HEK293 (cell line): ENCODE results near the gene IZUMO1.

ENCODE experiments used
- CTCF ChIA-PET: fragments of 350-600 bp; formaldehyde crosslinking; extraction: SDS; loops from one replicate; lab custom pipeline; 2021; ENCODE audit warnings: antibody characterized with exemption; lab: Yijun Ruan, JAX
- POLR2A ChIA-PET: fragments of 300-600 bp; formaldehyde crosslinking; extraction: SDS; loops from one replicate; lab custom pipeline; 2020; ENCODE audit warnings: antibody characterized with exemption, inconsistent platforms; lab: Yijun Ruan, JAX
- H3K27ac ChIP-seq: fragments of 200-500 bp; sonication (Bioruptor generic); 2 replicates; pipeline ENCODE4 v1.5.1; 2014; ENCODE audit warnings: low read depth, low read length, control low read depth, inconsistent platforms; ENCODE audit errors: extremely low read depth
- H3K36me3 ChIP-seq, 2 experiments: fragments of 200-500 bp in 1 of 2; sonication (Bioruptor generic) in 1 of 2; 1 replicate in 1 of 2; 2 replicates in 1 of 2; pipeline ENCODE4 v1.5.1; 2014 to 2017; ENCODE audit warnings: inconsistent platforms in 2 of 2, low read length in 2 of 2; ENCODE audit not compliant: control insufficient read depth in 2 of 2, insufficient read depth in 1 of 2
- H3K4me1 ChIP-seq: fragments of 200-500 bp; sonication (Bioruptor generic); 2 replicates; pipeline ENCODE4 v1.5.1; 2014; ENCODE audit warnings: mild to moderate bottlenecking, low read length, inconsistent platforms; ENCODE audit not compliant: control insufficient read depth, insufficient read depth
- H3K4me3 ChIP-seq: 2 replicates; pipeline ENCODE4 v1.5.1; 2011; ENCODE audit warnings: low read depth, mild to moderate bottlenecking, control low read depth, low read length, moderate library complexity
- H3K9me3 ChIP-seq: fragments of 200-500 bp; sonication (Bioruptor generic); 2 replicates; pipeline ENCODE4 v1.5.1; 2014; ENCODE audit warnings: low read depth, low read length, inconsistent platforms; ENCODE audit not compliant: control insufficient read depth, insufficient read depth
- GLIS1 ChIP-seq: fragments of 450-650 bp; formaldehyde crosslinking; IDR thresholded peaks from 2 replicates; pipeline ENCODE4 v1.5.1; 2016; ENCODE audit warnings: missing biosample characterization, missing genetic modification characterization
- KLF10 ChIP-seq: fragments of 450-650 bp; IDR thresholded peaks from 2 replicates; pipeline ENCODE4 v1.5.1; 2018; ENCODE audit warnings: missing biosample characterization, mild to moderate bottlenecking, missing genetic modification characterization
- PRDM6 ChIP-seq: fragments of 450-650 bp; formaldehyde crosslinking; IDR thresholded peaks from 2 replicates; pipeline ENCODE4 v1.5.1; 2017; ENCODE audit warnings: missing biosample characterization, missing genetic modification characterization
- SCRT2 ChIP-seq: fragments of 450-650 bp; formaldehyde crosslinking; IDR thresholded peaks from 2 replicates; pipeline ENCODE4 v1.5.1; 2016; ENCODE audit warnings: missing biosample characterization, missing genetic modification characterization
- ZBTB10 ChIP-seq: fragments of 450-650 bp; formaldehyde crosslinking; IDR thresholded peaks from 2 replicates; pipeline ENCODE4 v1.5.1; 2016; ENCODE audit warnings: missing biosample characterization, missing genetic modification characterization
- ZBTB17 ChIP-seq: fragments of 450-650 bp; formaldehyde crosslinking; IDR thresholded peaks from 2 replicates; pipeline ENCODE4 v1.5.1; 2016; ENCODE audit warnings: missing biosample characterization, missing genetic modification characterization
- ZBTB20 ChIP-seq: fragments of 450-650 bp; formaldehyde crosslinking; IDR thresholded peaks from 2 replicates; pipeline ENCODE4 v1.5.1; 2016; ENCODE audit warnings: missing biosample characterization, missing genetic modification characterization
- ZBTB21 ChIP-seq: fragments of 450-650 bp; formaldehyde crosslinking; IDR thresholded peaks from 2 replicates; pipeline ENCODE4 v1.5.1; 2017; ENCODE audit warnings: missing biosample characterization, missing genetic modification characterization
- ZBTB48 ChIP-seq: fragments of 450-650 bp; formaldehyde crosslinking; IDR thresholded peaks from 2 replicates; pipeline ENCODE4 v1.5.1; 2016; ENCODE audit warnings: missing biosample characterization, missing genetic modification characterization
- ZEB2 ChIP-seq: fragments of 450-650 bp; formaldehyde crosslinking; IDR thresholded peaks from 2 replicates; pipeline ENCODE4 v1.5.1; 2016; ENCODE audit warnings: missing biosample characterization, missing genetic modification characterization
- ZNF169 ChIP-seq: fragments of 450-650 bp; formaldehyde crosslinking; IDR thresholded peaks from 2 replicates; pipeline ENCODE4 v1.5.1; 2016; ENCODE audit warnings: missing biosample characterization, missing genetic modification characterization
- ZNF19 ChIP-seq: fragments of 450-650 bp; formaldehyde crosslinking; IDR thresholded peaks from 2 replicates; pipeline ENCODE4; 2016; ENCODE audit warnings: missing biosample characterization, missing genetic modification characterization, low read depth
- ZNF211 ChIP-seq: fragments of 450-650 bp; formaldehyde crosslinking; IDR thresholded peaks from 2 replicates; pipeline ENCODE4 v1.5.1; 2016; ENCODE audit warnings: low read depth, missing biosample characterization, missing genetic modification characterization
- ZNF24 ChIP-seq: fragments of 450-650 bp; formaldehyde crosslinking; IDR thresholded peaks from 2 replicates; pipeline ENCODE4 v1.5.1; 2016; ENCODE audit warnings: missing biosample characterization, missing genetic modification characterization
- ZNF324 ChIP-seq: fragments of 450-650 bp; formaldehyde crosslinking; IDR thresholded peaks from 2 replicates; pipeline ENCODE4 v1.5.1; 2016; ENCODE audit warnings: missing biosample characterization, missing genetic modification characterization
- ZNF366 ChIP-seq: fragments of 450-650 bp; formaldehyde crosslinking; conservative IDR thresholded peaks from 2 replicates; pipeline ENCODE4 v1.5.1; 2016; ENCODE audit warnings: missing biosample characterization, missing genetic modification characterization
- ZNF37A ChIP-seq: fragments of 450-650 bp; IDR thresholded peaks from 2 replicates; pipeline ENCODE4 v1.5.1; 2018; ENCODE audit warnings: missing biosample characterization, missing genetic modification characterization
- ZNF501 ChIP-seq: fragments of 450-650 bp; formaldehyde crosslinking; IDR thresholded peaks from 2 replicates; pipeline ENCODE4 v1.5.1; 2016; ENCODE audit warnings: missing biosample characterization, missing genetic modification characterization
- ZNF513 ChIP-seq: fragments of 450-650 bp; IDR thresholded peaks from 2 replicates; pipeline ENCODE4 v1.5.1; 2018; ENCODE audit warnings: missing biosample characterization, missing genetic modification characterization
- ZNF561 ChIP-seq: fragments of 450-650 bp; IDR thresholded peaks from 2 replicates; pipeline ENCODE4 v1.5.1; 2018; ENCODE audit warnings: missing biosample characterization, missing genetic modification characterization, borderline replicate concordance
- ZNF621 ChIP-seq: fragments of 450-650 bp; formaldehyde crosslinking; IDR thresholded peaks from 2 replicates; pipeline ENCODE4 v1.5.1; 2017; ENCODE audit warnings: missing biosample characterization, missing genetic modification characterization
- ZNF660 ChIP-seq: fragments of 450-650 bp; IDR thresholded peaks from 2 replicates; pipeline ENCODE4 v1.5.1; 2018; ENCODE audit warnings: missing biosample characterization, mild to moderate bottlenecking, missing genetic modification characterization
- ZNF692 ChIP-seq: fragments of 450-650 bp; formaldehyde crosslinking; IDR thresholded peaks from 2 replicates; pipeline ENCODE4 v1.5.1; 2016; ENCODE audit warnings: missing biosample characterization, missing genetic modification characterization
- ZNF76 ChIP-seq: fragments of 450-650 bp; formaldehyde crosslinking; IDR thresholded peaks from 2 replicates; pipeline ENCODE4; 2016; ENCODE audit warnings: low read depth, missing biosample characterization, missing genetic modification characterization, borderline replicate concordance
- ZNF837 ChIP-seq: fragments of 450-650 bp; formaldehyde crosslinking; IDR thresholded peaks from 2 replicates; pipeline ENCODE4 v1.5.1; 2016; ENCODE audit warnings: missing biosample characterization, missing genetic modification characterization

Gene IZUMO1

DNA sequence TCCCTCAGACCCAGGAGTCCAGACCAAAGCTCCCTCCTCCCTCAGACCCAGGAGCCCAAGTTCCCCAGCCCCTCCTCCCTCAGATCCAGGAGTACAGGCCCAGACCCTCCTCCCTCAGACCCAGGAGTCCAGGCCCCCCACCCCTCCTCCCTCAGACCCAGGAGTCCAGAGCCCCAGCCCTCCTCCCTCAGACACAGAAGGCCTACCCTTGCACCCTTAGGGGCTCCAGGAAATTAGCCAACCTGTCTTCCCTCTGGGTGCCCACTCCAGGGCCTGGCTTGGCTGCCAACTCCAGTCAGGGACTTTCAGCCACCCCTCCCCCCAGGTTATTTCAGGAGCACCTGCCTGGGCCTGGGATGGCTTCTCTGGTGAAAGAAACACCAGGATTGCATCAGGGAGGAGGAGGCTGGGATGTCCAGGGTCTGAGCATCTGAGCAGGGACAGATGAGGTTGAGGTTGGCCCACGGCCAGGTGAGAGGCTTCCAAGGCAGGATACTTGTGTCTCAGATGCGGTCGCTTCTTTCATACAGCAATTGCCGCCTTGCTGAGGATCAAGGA is 8.5 kb upstream of the IZUMO1 start, which contains the start of gene FGF21 (continued):
- TF ChIP-seq ZNF837 (tag by site-specific recombination) (no peak), ZBTB10 (tag by site-specific recombination) (peak; percentile 25; the same call in 1 of the 2 replicates), ZNF324 (peak; percentile 22; the same call in 1 of the 2 replicates), ZNF366 (0 out of 2 replicates have a peak, but pooled peaks have one; percentile 30), KLF10 (tag by site-specific recombination) (no peak), ZNF76 (0 out of 2 replicates have a peak, but pooled peaks have one; percentile 24), ZBTB17 (tag by site-specific recombination) (peak; percentile 68), ZBTB20 (tag by site-specific recombination) (peak; percentile 33; the same call in 1 of the 2 replicates), ZNF692 (tag by site-specific recombination) (peak; percentile 83), ZNF19 (tag by site-specific recombination) (no peak), ZNF660 (tag by site-specific recombination) (peak; percentile 85; the same call in 1 of the 2 replicates), ZEB2 (tag by site-specific recombination) (peak; percentile 48), SCRT2 (0 out of 2 replicates have a peak, but pooled peaks have one; percentile 9), ZNF513 (tag by site-specific recombination) (peak; percentile 44; the same call in 1 of the 2 replicates), ZNF24 (tag by site-specific recombination) (0 out of 2 replicates have a peak, but pooled peaks have one; percentile 45)

- Histone ChIP-seq H3K27ac (no peak within 1 kb of the TSS; the same call in 1 of the 2 replicates), H3K9me3 (no peaks in the 10 kb centered on the region), H3K4me1 (peaks cover 3% of the 10 kb centered on the region; the same call in 1 of the 2 replicates), H3K36me3 (no peaks in the 10 kb centered on the region), H3K4me3 (peak within 1 kb of the TSS; percentile 53)
- ChIA-PET CTCF (interaction anchor here (1.0 to 1.4 kb wide), 2 partner anchors 43 to 90 kb away, joined by 3 to 4 read pairs; no protein-coding TSS in a partner anchor), POLR2A (interaction anchor here (1.2 kb wide), 1 partner anchor 107 kb away, joined by 4 read pairs; the partner anchor contains the start of gene CA11)
- TF ChIP-seq ZNF501 (tag by site-specific recombination) (peak; percentile 68; the same call in 1 of the 2 replicates), ZBTB10 (tag by site-specific recombination) (peak; percentile 91), GLIS1 (tag by site-specific recombination) (peak; percentile 73), ZNF37A (tag by site-specific recombination) (no peak), ZBTB48 (tag by site-specific recombination) (peak; percentile 100), ZNF211 (tag by site-specific recombination) (no peak), PRDM6 (no peak), ZBTB21 (tag by site-specific recombination) (peak; percentile 14; the same call in 1 of the 2 replicates), ZNF621 (no peak), ZNF561 (peak; percentile 78), ZNF169 (tag by site-specific recombination) (no peak)
Observed at GRCh38 chr19:48752496-48753365, 6.0 kb upstream of the IZUMO1 start, which contains the start of gene FUT1. FUT1 (minus strand) TSS chr19:48752641; CDS start chr19:48751281, 1,360 bp downstream.
